Mesenchymal stem cell (in vitro differentiated cells and primary cell): ENCODE measurements around the gene ERI3.

Experiments used
- DNase-seq: peaks from one replicate; pipeline ENCODE4 v3.0.0-alpha.2; 2013
- H2AFZ ChIP-seq: one replicate; pipeline ENCODE4 v1.6.1; 2013; ENCODE audit warnings: low read depth, mild to moderate bottlenecking, control low read depth, inconsistent platforms, low read length, moderate library complexity
- H2AK5ac ChIP-seq: 2 replicates; pipeline ENCODE4 v1.6.1; 2013; ENCODE audit warnings: low read length, moderate library complexity, mild to moderate bottlenecking, inconsistent platforms; ENCODE audit not compliant: severe bottlenecking
- H2BK120ac ChIP-seq: one replicate; pipeline ENCODE4 v1.6.1; 2013; ENCODE audit warnings: low read depth, mild to moderate bottlenecking, inconsistent platforms, low read length, moderate library complexity
- H2BK12ac ChIP-seq, 2 experiments: one replicate each; pipeline ENCODE4 v1.6.1; 2013; ENCODE audit warnings: inconsistent platforms in 2 of 2, low read length in 2 of 2, mild to moderate bottlenecking in 2 of 2, moderate library complexity in 2 of 2, control low read depth in 1 of 2
- H2BK15ac ChIP-seq: one replicate; pipeline ENCODE4 v1.6.1; 2013; ENCODE audit warnings: mild to moderate bottlenecking, low read depth, inconsistent platforms; ENCODE audit not compliant: poor library complexity, severe bottlenecking
- H2BK5ac ChIP-seq: 2 replicates; pipeline ENCODE4 v1.6.1; 2013; ENCODE audit warnings: low read depth, mild to moderate bottlenecking, low read length, control low read depth, inconsistent platforms; ENCODE audit not compliant: poor library complexity, severe bottlenecking
- H3K14ac ChIP-seq, 2 experiments: one replicate each; pipeline ENCODE4 v1.6.1; 2013; ENCODE audit warnings: inconsistent platforms in 2 of 2, low read length in 2 of 2, control low read depth in 1 of 2, mild to moderate bottlenecking in 1 of 2, moderate library complexity in 1 of 2
- H3K18ac ChIP-seq, 2 experiments: one replicate each; pipeline ENCODE4 v1.6.1; 2013; ENCODE audit warnings: inconsistent platforms in 2 of 2, low read length in 2 of 2, control low read depth in 1 of 2, low read depth in 1 of 2, mild to moderate bottlenecking in 1 of 2
- H3K23ac ChIP-seq, 2 experiments: one replicate each; pipeline ENCODE4 v1.6.1; 2013; ENCODE audit warnings: inconsistent platforms in 2 of 2, low read length in 2 of 2, mild to moderate bottlenecking in 2 of 2, moderate library complexity in 2 of 2, control low read depth in 1 of 2
- H3K27ac ChIP-seq: 2 replicates; pipeline ENCODE4 v1.5.1; 2013; ENCODE audit warnings: mild to moderate bottlenecking, moderate library complexity, low read length, control low read depth, inconsistent platforms; ENCODE audit not compliant: poor library complexity, severe bottlenecking
- H3K27me3 ChIP-seq, 2 experiments: 2 replicates each; pipeline versions ENCODE4 v1.6.1 to v1.7.0; 2013; ENCODE audit warnings: low read length in 2 of 2, mild to moderate bottlenecking in 2 of 2, moderate library complexity in 2 of 2, control low read depth in 1 of 2, inconsistent platforms in 1 of 2; ENCODE audit not compliant: control insufficient read depth in 1 of 2, insufficient read depth in 1 of 2
- H3K36me3 ChIP-seq, 2 experiments: 2 replicates each; pipeline versions ENCODE4 v1.6.1 to v1.7.0; 2013; ENCODE audit warnings: low read length in 2 of 2, control low read depth in 1 of 2, inconsistent platforms in 1 of 2, low read depth in 1 of 2, mild to moderate bottlenecking in 1 of 2; ENCODE audit not compliant: insufficient read depth in 2 of 2, control insufficient read depth in 1 of 2
- H3K4ac ChIP-seq, 2 experiments: one replicate each; pipeline ENCODE4 v1.6.1; 2013; ENCODE audit warnings: inconsistent platforms in 2 of 2, low read length in 2 of 2, mild to moderate bottlenecking in 2 of 2, moderate library complexity in 2 of 2, control low read depth in 1 of 2, low read depth in 1 of 2
- H3K4me1 ChIP-seq: 2 replicates; pipeline ENCODE4 v1.6.1; 2013; ENCODE audit warnings: low read depth, low read length, control low read depth; ENCODE audit not compliant: control insufficient read depth, insufficient read depth
- H3K4me2 ChIP-seq: 2 replicates; pipeline ENCODE4 v1.6.1; 2013; ENCODE audit warnings: low read length, mild to moderate bottlenecking, inconsistent platforms; ENCODE audit not compliant: poor library complexity, severe bottlenecking
- H3K4me3 ChIP-seq, 2 experiments: 2 replicates each; pipeline versions ENCODE4 v1.5.1 to v1.7.0; 2013; ENCODE audit warnings: low read length in 2 of 2, mild to moderate bottlenecking in 2 of 2, control low read depth in 1 of 2, low read depth in 1 of 2; ENCODE audit not compliant: insufficient read depth in 1 of 2
- H3K79me1 ChIP-seq: replicated peaks from 2 replicates; pipeline ENCODE4 v1.6.1; 2013; ENCODE audit warnings: mild to moderate bottlenecking, control low read depth, low read length, inconsistent platforms; ENCODE audit not compliant: poor library complexity, severe bottlenecking
- H3K9ac ChIP-seq: 2 replicates; pipeline ENCODE4 v1.7.0; 2013; ENCODE audit warnings: mild to moderate bottlenecking, low read length, moderate library complexity
- H3K9me3 ChIP-seq: 2 replicates; pipeline ENCODE4 v1.7.0; 2013; ENCODE audit warnings: mild to moderate bottlenecking, low read length; ENCODE audit not compliant: control insufficient read depth
- H4K8ac ChIP-seq: one replicate; pipeline ENCODE4 v1.6.1; 2013; ENCODE audit warnings: inconsistent platforms, mild to moderate bottlenecking, low read length, moderate library complexity
- H4K91ac ChIP-seq: one replicate; pipeline ENCODE4 v1.6.1; 2013; ENCODE audit warnings: mild to moderate bottlenecking, low read length, inconsistent platforms
- WGBS: methylation state at CpG from one replicate; pipeline ENCODE4 v1.1.7; 2013; ENCODE audit warnings: mixed read lengths; 5-methylcytosine and 5-hydroxymethylcytosine counted together

The ERI3 gene

DNA sequence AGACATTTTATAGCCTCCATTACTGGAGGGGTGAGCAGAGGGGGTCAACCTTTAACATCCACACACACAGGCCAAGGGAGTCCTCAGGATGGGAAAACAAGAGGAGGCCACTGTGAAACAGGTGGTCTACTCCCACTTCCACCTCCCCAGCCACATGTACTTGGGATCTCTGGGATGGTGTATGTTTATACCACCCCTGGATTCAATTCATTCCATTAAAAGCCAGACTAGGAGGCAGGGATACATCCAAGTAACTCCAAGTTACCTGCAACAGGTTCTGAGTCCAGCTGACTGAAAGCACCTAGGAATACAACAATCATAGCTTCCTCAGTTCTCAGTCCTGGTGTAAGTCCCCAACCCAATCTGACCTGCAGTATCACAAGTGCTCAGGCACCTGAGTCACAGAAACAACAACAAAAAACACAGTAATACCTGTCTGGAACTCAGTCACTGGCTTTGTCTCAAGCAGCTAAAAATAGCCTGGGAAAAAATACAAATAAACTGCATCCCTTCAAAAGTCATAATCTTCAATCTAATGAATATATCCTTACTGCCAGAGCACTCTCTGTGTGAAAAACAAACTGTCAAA lies 9.8 kb downstream of the ERI3 start:
- no peak overlapping the region for H2AK5ac ChIP-seq
- no peak overlapping the region for H3K4me2 ChIP-seq
- no peak overlapping the region for H4K91ac ChIP-seq
- no peak overlapping the region for H4K8ac ChIP-seq
- peaks cover 3 to 6% of the 10 kb centered on the region in 2 experiments for H3K36me3 ChIP-seq
- H3K9me3 ChIP-seq: no peaks in the 10 kb centered on the region
- H3K4ac ChIP-seq: no peak overlapping the region
- no peak overlapping the region for H3K27ac ChIP-seq
- H3K14ac ChIP-seq: no peak overlapping the region
- H3K23ac ChIP-seq: no peak overlapping the region
- peaks cover 50% of the 10 kb centered on the region for H3K79me1 ChIP-seq
- H3K27me3 ChIP-seq: no peaks in the 10 kb centered on the region
- H3K18ac ChIP-seq: no peak overlapping the region
- H2BK15ac ChIP-seq: no peak overlapping the region
- no peak overlapping the region for H2BK120ac ChIP-seq
- H3K4me1 ChIP-seq: peaks cover 3% of the 10 kb centered on the region
- H3K4me3 ChIP-seq: no peak overlapping the region
- H2AFZ ChIP-seq: no peak overlapping the region
- no peak overlapping the region for H3K9ac ChIP-seq
- DNase-seq: no peak
- no peak overlapping the region for H2BK12ac ChIP-seq
- H2BK5ac ChIP-seq: no peak overlapping the region

DNA sequence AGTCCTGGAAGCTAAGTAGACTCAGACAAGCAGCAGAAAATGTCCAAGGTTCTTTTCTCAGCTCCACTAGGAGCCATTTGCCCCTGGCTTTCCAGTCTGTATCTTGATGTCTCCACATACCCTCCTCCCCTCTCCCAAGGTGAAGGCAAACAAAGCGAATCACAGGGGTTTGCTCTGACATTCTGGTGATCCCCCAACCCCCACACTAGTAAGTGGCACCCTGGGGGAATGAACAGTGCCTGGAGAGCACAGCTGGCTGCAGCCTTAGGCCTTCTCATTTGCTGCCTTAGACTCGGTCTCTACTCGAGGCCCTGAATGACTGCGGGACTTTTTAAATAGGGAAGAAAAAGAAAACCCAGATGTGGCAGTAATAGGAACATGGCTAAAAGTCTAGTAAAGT lies 15.3 kb downstream of the ERI3 start:
- Histone ChIP-seq H3K36me3 (peaks cover 12 to 40% of the 10 kb centered on the region in 2 experiments), H3K14ac (no peak overlapping the region), H3K9ac (no peak overlapping the region), H2AFZ (no peak overlapping the region), H2BK15ac (no peak overlapping the region), H3K23ac (no peak overlapping the region), H3K27me3 (no peaks in the 10 kb centered on the region), H3K4me2 (no peak overlapping the region), H3K4ac (no peak overlapping the region), H3K4me1 (peaks cover 14% of the 10 kb centered on the region), H3K18ac (no peak overlapping the region), H2BK5ac (no peak overlapping the region), H4K8ac (no peak overlapping the region), H3K4me3 (no peak overlapping the region), H4K91ac (no peak overlapping the region), H2BK120ac (no peak overlapping the region), H3K79me1 (peaks cover 43% of the 10 kb centered on the region), H3K9me3 (peaks cover 9% of the 10 kb centered on the region), H2BK12ac (no peak overlapping the region), H3K27ac (no peak overlapping the region), H2AK5ac (peak overlapping the region; percentile 78)
- WGBS: 73% methylated on average over 4 of the region's 4 CpGs
- no peak for DNase-seq

DNA sequence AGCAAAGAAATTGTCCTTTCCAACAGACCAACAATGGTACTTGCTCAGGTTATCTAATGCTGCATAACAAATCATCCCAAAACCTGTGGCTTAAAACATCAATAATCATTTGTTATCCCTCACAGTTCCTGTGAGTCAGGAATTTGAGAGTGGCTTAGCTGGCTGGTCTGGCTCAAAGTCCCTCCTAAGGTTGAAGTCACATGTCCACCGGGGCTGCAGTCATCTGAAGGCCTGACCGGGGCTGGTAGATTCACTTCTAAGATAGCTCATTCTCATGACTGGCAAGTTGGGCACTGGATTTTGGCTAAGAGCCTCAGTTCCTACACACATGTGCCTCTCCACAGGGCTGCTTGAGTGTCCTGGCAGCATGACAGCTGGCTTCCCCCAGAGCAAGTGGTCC lies 16.9 kb downstream of the ERI3 start:
- peaks cover 14% of the 10 kb centered on the region for H3K4me1 ChIP-seq
- no peak overlapping the region for H3K4me2 ChIP-seq
- H3K18ac ChIP-seq: no peak overlapping the region
- H4K8ac ChIP-seq: no peak overlapping the region
- H2AK5ac ChIP-seq: peak overlapping the region; percentile 47
- H3K36me3 ChIP-seq: peaks cover 16 to 51% of the 10 kb centered on the region in 2 experiments
- H2AFZ ChIP-seq: no peak overlapping the region
- H3K4me3 ChIP-seq: no peak overlapping the region
- 96% methylated on average over 2 of the region's 2 CpGs for WGBS
- peaks cover 9% of the 10 kb centered on the region for H3K9me3 ChIP-seq
- no peak overlapping the region for H2BK120ac ChIP-seq
- no peaks in the 10 kb centered on the region for H3K27me3 ChIP-seq
- H4K91ac ChIP-seq: no peak overlapping the region
- H3K27ac ChIP-seq: no peak overlapping the region
- no peak overlapping the region for H3K9ac ChIP-seq
- no peak overlapping the region for H2BK12ac ChIP-seq
- no peak overlapping the region for H2BK15ac ChIP-seq
- peaks cover 48% of the 10 kb centered on the region for H3K79me1 ChIP-seq
- no peak overlapping the region for H3K14ac ChIP-seq
- H3K4ac ChIP-seq: no peak overlapping the region
- H3K23ac ChIP-seq: no peak overlapping the region
- H2BK5ac ChIP-seq: no peak overlapping the region
- DNase-seq: no peak

DNA sequence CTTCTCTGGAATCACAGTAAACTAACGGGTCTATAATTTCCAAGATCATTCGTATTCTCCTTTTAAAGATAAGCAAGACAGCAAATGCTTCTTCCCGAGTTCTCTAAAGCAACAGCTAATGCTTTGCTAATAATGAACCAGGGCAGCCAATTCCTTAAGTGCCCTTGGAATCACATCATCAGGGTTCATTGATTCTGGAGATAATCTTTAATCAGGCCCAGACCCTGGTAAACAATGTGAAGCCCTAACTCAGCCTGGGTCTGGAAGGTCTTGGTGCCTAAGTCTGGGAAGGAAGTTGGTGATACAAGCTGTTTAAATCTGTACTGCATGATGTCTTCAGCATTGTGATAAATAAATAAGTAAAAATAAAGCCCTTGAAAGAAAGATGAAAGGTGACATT lies 18.4 kb downstream of the ERI3 start:
- H4K91ac ChIP-seq: no peak overlapping the region
- H3K79me1 ChIP-seq: peaks cover 49% of the 10 kb centered on the region
- no peak overlapping the region for H3K23ac ChIP-seq
- no peak overlapping the region for H3K4me3 ChIP-seq
- no peak overlapping the region for H2AFZ ChIP-seq
- no peak overlapping the region for H3K18ac ChIP-seq
- H2AK5ac ChIP-seq: no peak overlapping the region
- no peaks in the 10 kb centered on the region for H3K27me3 ChIP-seq
- peaks cover 9% of the 10 kb centered on the region for H3K9me3 ChIP-seq
- no peak overlapping the region for H3K4me2 ChIP-seq
- H2BK15ac ChIP-seq: no peak overlapping the region
- WGBS: 90% methylated on average over 3 of the region's 3 CpGs
- no peak overlapping the region for H3K9ac ChIP-seq
- H3K4me1 ChIP-seq: peaks cover 19% of the 10 kb centered on the region
- H3K4ac ChIP-seq: no peak overlapping the region
- peaks cover 18 to 60% of the 10 kb centered on the region in 2 experiments for H3K36me3 ChIP-seq
- H4K8ac ChIP-seq: no peak overlapping the region
- H2BK12ac ChIP-seq: no peak overlapping the region
- no peak overlapping the region for H3K14ac ChIP-seq
- H2BK5ac ChIP-seq: no peak overlapping the region
- peak overlapping the region; percentile 64 for H3K27ac ChIP-seq
- no peak for DNase-seq
- no peak overlapping the region for H2BK120ac ChIP-seq
